H9 (cell line): ENCODE results near the gene EXOG. TPM values are rescaled to one million over a fixed set of nuclear protein-coding genes. Genes with fewer than 3 reads are reported as not detected.

Experiments used
- DNase-seq: peaks from one replicate; pipeline ENCODE4 v3.0.0-alpha.2; 2017
- H2AFZ ChIP-seq: one replicate; pipeline ENCODE4 v1.6.1; 2013; ENCODE audit warnings: mild to moderate bottlenecking, low read length, control low read depth, moderate library complexity
- H2AK5ac ChIP-seq: 2 replicates; pipeline ENCODE4 v1.6.1; 2013; ENCODE audit warnings: low read length, control low read depth, mixed read lengths; ENCODE audit not compliant: insufficient read length
- H2BK120ac ChIP-seq: one replicate; pipeline ENCODE4 v1.6.1; 2013; ENCODE audit warnings: low read depth, mild to moderate bottlenecking, low read length, control low read depth, inconsistent platforms; ENCODE audit not compliant: poor library complexity, severe bottlenecking
- H2BK12ac ChIP-seq: 2 replicates; pipeline ENCODE4 v1.6.1; 2013; ENCODE audit warnings: low read length, control low read depth, mixed read lengths, low read depth; ENCODE audit not compliant: insufficient read length
- H2BK15ac ChIP-seq: 2 replicates; pipeline ENCODE4 v1.6.1; 2013; ENCODE audit warnings: low read depth, low read length, control low read depth
- H2BK20ac ChIP-seq: one replicate; pipeline ENCODE4 v1.6.1; 2013; ENCODE audit warnings: low read depth, mild to moderate bottlenecking, low read length, control low read depth, inconsistent platforms; ENCODE audit not compliant: poor library complexity, severe bottlenecking
- H2BK5ac ChIP-seq: 2 replicates; pipeline ENCODE4 v1.6.1; 2013; ENCODE audit warnings: low read length, control low read depth, mixed read lengths; ENCODE audit not compliant: insufficient read length
- H3K14ac ChIP-seq: 2 replicates; pipeline ENCODE4 v1.6.1; 2013; ENCODE audit warnings: low read length, control low read depth; ENCODE audit not compliant: insufficient read depth
- H3K18ac ChIP-seq: 2 replicates; pipeline ENCODE4 v1.6.1; 2013; ENCODE audit warnings: low read depth, mild to moderate bottlenecking, mixed read lengths, low read length, control low read depth; ENCODE audit not compliant: insufficient read length
- H3K23ac ChIP-seq: 2 replicates; pipeline ENCODE4 v1.6.1; 2013; ENCODE audit warnings: low read length, control low read depth, mixed read lengths, low read depth; ENCODE audit not compliant: insufficient read length
- H3K23me2 ChIP-seq: 2 replicates; pipeline ENCODE4 v1.6.1; 2013; ENCODE audit warnings: low read depth, mild to moderate bottlenecking, mixed read lengths, low read length, control low read depth; ENCODE audit not compliant: insufficient read length, poor library complexity, severe bottlenecking
- H3K27ac ChIP-seq: 2 replicates; pipeline ENCODE4 v1.5.1; 2013; ENCODE audit warnings: low read length, control low read depth, mixed read lengths, low read depth; ENCODE audit not compliant: insufficient read length
- H3K27me3 ChIP-seq: 2 replicates; pipeline ENCODE4 v1.6.1; 2013; ENCODE audit warnings: low read length, control low read depth, inconsistent platforms; ENCODE audit not compliant: insufficient read depth
- H3K4ac ChIP-seq: 2 replicates; pipeline ENCODE4 v1.6.1; 2013; ENCODE audit warnings: low read depth, mild to moderate bottlenecking, control low read depth, inconsistent platforms, low read length, moderate library complexity
- H3K4me1 ChIP-seq: 2 replicates; pipeline ENCODE4 v1.6.1; 2013; ENCODE audit warnings: low read length, control low read depth, inconsistent platforms; ENCODE audit not compliant: insufficient read depth
- H3K4me2 ChIP-seq: 2 replicates; pipeline ENCODE4 v1.6.1; 2013; ENCODE audit warnings: low read length, control low read depth, mixed read lengths; ENCODE audit not compliant: insufficient read length, insufficient read depth
- H3K56ac ChIP-seq: 2 replicates; pipeline ENCODE4 v1.6.1; 2013; ENCODE audit warnings: low read depth, mild to moderate bottlenecking, mixed read lengths, low read length, control low read depth; ENCODE audit not compliant: insufficient read length
- H3K79me1 ChIP-seq: 2 replicates; pipeline ENCODE4 v1.6.1; 2013; ENCODE audit warnings: low read depth, mild to moderate bottlenecking, moderate library complexity, low read length, control low read depth, inconsistent platforms; ENCODE audit not compliant: insufficient read depth, poor library complexity, severe bottlenecking
- H3K79me2 ChIP-seq: 2 replicates; pipeline ENCODE4 v1.6.1; 2013; ENCODE audit warnings: low read length, control low read depth, inconsistent platforms; ENCODE audit not compliant: insufficient read depth
- H3K9ac ChIP-seq: 2 replicates; pipeline ENCODE4 v1.6.1; 2013; ENCODE audit warnings: low read length, control low read depth, mixed read lengths; ENCODE audit not compliant: insufficient read length; ENCODE audit errors: extremely low read depth
- H3K9me3 ChIP-seq: one replicate; pipeline ENCODE4 v1.6.1; 2013; ENCODE audit warnings: low read depth, low read length, inconsistent platforms; ENCODE audit not compliant: control insufficient read depth
- H3T11ph ChIP-seq: one replicate; pipeline ENCODE4 v1.6.1; 2013; ENCODE audit warnings: mild to moderate bottlenecking, low read length, control low read depth, inconsistent platforms
- H4K20me1 ChIP-seq: one replicate; pipeline ENCODE4 v1.6.1; 2013; ENCODE audit not compliant: control insufficient read depth, insufficient read length, insufficient read depth
- H4K5ac ChIP-seq: 2 replicates; pipeline ENCODE4 v1.6.1; 2013; ENCODE audit warnings: low read depth, mild to moderate bottlenecking, mixed read lengths, low read length, control low read depth; ENCODE audit not compliant: insufficient read length
- H4K8ac ChIP-seq: replicated peaks from 2 replicates; pipeline ENCODE4 v1.6.1; 2013; ENCODE audit warnings: low read length, control low read depth, mixed read lengths, low read depth; ENCODE audit not compliant: insufficient read length
- H4K91ac ChIP-seq: 2 replicates; pipeline ENCODE4 v1.6.1; 2013; ENCODE audit warnings: low read depth, mild to moderate bottlenecking, moderate library complexity, mixed read lengths, low read length, control low read depth; ENCODE audit not compliant: insufficient read length
- H3K27ac Mint-ChIP-seq, 3 experiments: 2 replicates in 2 of 3; 3 replicates in 1 of 3; pipeline ENCODE4 v1.8.0; 2020 to 2021; ENCODE audit warnings: mixed read lengths in 3 of 3, mild to moderate bottlenecking in 1 of 3, moderate library complexity in 1 of 3
- H3K27me3 Mint-ChIP-seq: 2 replicates; pipeline ENCODE4 v1.8.0; 2021; ENCODE audit warnings: low read depth, mild to moderate bottlenecking, moderate library complexity, mixed read lengths
- H3K36me3 Mint-ChIP-seq, 3 experiments: 2 replicates in 2 of 3; 3 replicates in 1 of 3; pipeline ENCODE4 v1.8.0; 2020 to 2021; ENCODE audit warnings: low read depth in 3 of 3, mixed read lengths in 3 of 3; ENCODE audit not compliant: insufficient read depth in 1 of 3
- H3K4me1 Mint-ChIP-seq, 2 experiments: 2 replicates each; pipeline ENCODE4 v1.8.0; 2020; ENCODE audit warnings: mixed read lengths in 2 of 2
- H3K4me3 Mint-ChIP-seq, 2 experiments: 2 replicates in 1 of 2; 3 replicates in 1 of 2; pipeline ENCODE4 v1.8.0; 2020 to 2021; ENCODE audit warnings: mild to moderate bottlenecking in 2 of 2, mixed read lengths in 2 of 2, moderate library complexity in 1 of 2
- H3K9me3 Mint-ChIP-seq, 2 experiments: 2 replicates in 1 of 2; 3 replicates in 1 of 2; pipeline ENCODE4 v1.8.0; 2020; ENCODE audit warnings: mild to moderate bottlenecking in 2 of 2, mixed read lengths in 2 of 2, moderate library complexity in 1 of 2
- CTCF ChIP-seq: fragments of 200-600 bp; sonication (generic); conservative IDR thresholded peaks from 3 replicates; pipeline ENCODE4 v1.8.0; 2021; ENCODE audit warnings: antibody characterized with exemption, mild to moderate bottlenecking
- WGBS: extraction: QIAGEN DNeasy Blood & Tissue Kit; methylation state at CpG from one replicate; pipeline ENCODE4 v1.1.7; 2013; ENCODE audit warnings: missing lambda C conversion rate, low lambda C conversion rate, mixed read lengths; ENCODE audit not compliant: insufficient read length; ENCODE audit errors: extremely low coverage; 5-methylcytosine and 5-hydroxymethylcytosine counted together
- total RNA-seq: library from RNA; stranded (reverse); gene quantifications from 2 replicates; pipeline ENCODE4 v1.2.1, GENCODE V29; 2021

Gene EXOG
- total RNA-seq, 1 experiment from 2014 or later = 14.1 TPM

- Histone ChIP-seq H3K79me2 (no peaks in the 10 kb centered on the region), H2BK120ac (no peak overlapping the region), H4K91ac (no peak overlapping the region), H2AFZ (no peak overlapping the region), H3K27ac (no peak overlapping the region), H3K27me3 (no peaks in the 10 kb centered on the region), H3K4me2 (no peak overlapping the region), H2BK5ac (no peak overlapping the region), H2BK15ac (no peak overlapping the region), H3K4ac (no peak overlapping the region), H2BK12ac (no peak overlapping the region), H4K8ac (no peak overlapping the region), H3K9ac (no peak overlapping the region), H3K4me1 (no peaks in the 10 kb centered on the region; the same call in 1 of the 2 replicates), H3K23me2 (no peaks in the 10 kb centered on the region), H4K20me1 (no peaks in the 10 kb centered on the region), H2AK5ac (no peak overlapping the region), H2BK20ac (no peak overlapping the region), H3K56ac (no peak overlapping the region), H3K14ac (no peak overlapping the region), H3K23ac (no peak overlapping the region), H3K79me1 (no peaks in the 10 kb centered on the region), H4K5ac (no peak overlapping the region), H3K18ac (no peak overlapping the region), H3K9me3 (no peaks in the 10 kb centered on the region), H3T11ph (no peak overlapping the region)
- Mint-ChIP-seq H3K36me3 (peaks cover 15 to 37% (median 26%) of the 10 kb centered on the region in 3 experiments), H3K4me1 (peaks cover 12 to 13% of the 10 kb centered on the region in 2 experiments), H3K9me3 (peaks cover 3 to 6% of the 10 kb centered on the region in 2 experiments; a peak in 2 of 5 replicates), H3K4me3 (no peak overlapping the region), H3K27ac (no peak overlapping the region), H3K27me3 (peaks cover 9% of the 10 kb centered on the region)
- no peak for TF ChIP-seq CTCF
- no peak for DNase-seq
- WGBS = no CpG with 5 or more reads among the region's 6 CpGs
Observed at GRCh38 chr3:38552364-38552763, 56.2 kb downstream of the EXOG start.
